Measurements from ENCODE around the gene QSER1. TPM values are rescaled to one million over a fixed set of nuclear protein-coding genes. Genes with fewer than 3 reads are reported as not detected.
A peak's percentile ranks its signal among the peaks of the same experiment; 100 is the strongest.
"Not testable (repeated sequence)": the region's sequence is repeated elsewhere in the genome, so short reads cannot be mapped to it uniquely, and the experiment has no call there.

Gene QSER1
- 17.9 and 18.2 TPM in 2 replicates for total RNA-seq

DNA sequence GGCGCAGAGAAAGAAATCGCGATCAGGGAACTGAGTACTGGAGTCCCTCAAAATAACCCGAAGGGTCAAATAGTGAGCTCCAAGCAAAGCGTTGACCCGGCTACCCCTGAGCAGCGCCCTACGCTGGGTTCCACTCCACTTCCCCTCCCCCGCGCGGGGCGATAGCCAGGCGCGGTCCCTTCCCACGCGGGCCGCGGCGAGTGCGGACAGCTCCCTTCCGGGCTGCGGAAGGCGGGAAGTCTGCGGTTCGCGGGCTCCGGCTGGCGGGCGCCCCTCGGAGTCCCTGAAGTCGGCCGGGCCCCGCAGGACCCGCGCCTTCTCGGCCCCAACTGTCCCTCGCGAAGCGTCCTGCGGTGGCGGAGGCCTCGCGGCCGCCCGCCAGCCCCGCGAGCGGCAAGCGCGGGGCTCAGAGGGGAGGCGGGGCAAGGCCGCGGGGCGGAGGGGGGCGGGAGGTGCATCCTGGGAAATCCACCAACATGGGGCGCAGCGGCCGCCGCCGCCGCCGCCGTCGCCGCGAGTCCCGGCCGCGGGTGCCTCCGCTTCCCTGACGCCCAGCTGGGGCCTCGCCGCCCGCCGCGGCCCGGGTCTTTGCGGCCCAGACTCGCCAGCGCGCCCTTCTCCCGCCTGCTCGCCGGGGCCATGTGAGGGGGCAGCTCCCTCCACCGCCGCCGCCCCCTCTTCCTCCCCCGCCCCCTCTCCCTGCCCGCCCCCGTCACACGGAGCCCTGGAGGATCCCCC is at the start of gene QSER1:
Gene QSER1, plus strand, starts transcription at position 457 of the 738 bp plus-strand sequence. CDS start 315 bp downstream, outside the sequence.
- peaks cover 7% of the 10 kb centered on the region for H3K36me3 Mint-ChIP-seq (ENCODE audit: low read depth)
- intact Hi-C loops (cut with micrococcal nuclease): loop anchor here (1.0 to 5.0 kb wide), 4 partner anchors 64 to 310 kb away; partner anchors contain the start of genes EIF3M and PRRG4
- H3K4me1 Mint-ChIP-seq (ENCODE audit: low read depth): peaks cover 23% of the 10 kb centered on the region
- peak; percentile 63 for DNase-seq (ENCODE audit: low spot score)
- peak within 1 kb of the TSS; percentile 98 for H3K4me3 Mint-ChIP-seq (ENCODE audit: low read depth)
- H3K9me3 Mint-ChIP-seq: no peaks in the 10 kb centered on the region
- H3K27me3 Mint-ChIP-seq (ENCODE audit: low read depth): peaks cover 8% of the 10 kb centered on the region
- H3K27ac Mint-ChIP-seq: peak within 1 kb of the TSS; percentile 95

- intact Hi-C loops (cut with micrococcal nuclease): loop anchor here (5.0 kb wide), 1 partner anchor 36 kb away; no protein-coding TSS in a partner anchor
- DNase-seq (ENCODE audit: low spot score): no peak
- Mint-ChIP-seq H3K4me1 (ENCODE audit: low read depth) (no peaks in the 10 kb centered on the region), H3K27ac (no peak overlapping the region), H3K27me3 (ENCODE audit: low read depth) (peaks cover 5% of the 10 kb centered on the region), H3K36me3 (ENCODE audit: low read depth) (no peaks in the 10 kb centered on the region), H3K9me3 (no peaks in the 10 kb centered on the region), H3K4me3 (ENCODE audit: low read depth) (no peak overlapping the region)
These were observed 49.1 kb upstream of the QSER1 start for GRCh38 chr11:32843544-32843943.

- Mint-ChIP-seq H3K9me3 (no peaks in the 10 kb centered on the region), H3K36me3 (ENCODE audit: low read depth) (no peaks in the 10 kb centered on the region), H3K27me3 (ENCODE audit: low read depth) (no peaks in the 10 kb centered on the region), H3K4me1 (ENCODE audit: low read depth) (peaks cover 6% of the 10 kb centered on the region), H3K27ac (no peak overlapping the region), H3K4me3 (ENCODE audit: low read depth) (no peak overlapping the region)
- no peak for DNase-seq (ENCODE audit: low spot score)
- intact Hi-C loops (cut with micrococcal nuclease): no loop called here
These were observed 45.1 kb upstream of the QSER1 start for GRCh38 chr11:32847511-32847910.

DNA sequence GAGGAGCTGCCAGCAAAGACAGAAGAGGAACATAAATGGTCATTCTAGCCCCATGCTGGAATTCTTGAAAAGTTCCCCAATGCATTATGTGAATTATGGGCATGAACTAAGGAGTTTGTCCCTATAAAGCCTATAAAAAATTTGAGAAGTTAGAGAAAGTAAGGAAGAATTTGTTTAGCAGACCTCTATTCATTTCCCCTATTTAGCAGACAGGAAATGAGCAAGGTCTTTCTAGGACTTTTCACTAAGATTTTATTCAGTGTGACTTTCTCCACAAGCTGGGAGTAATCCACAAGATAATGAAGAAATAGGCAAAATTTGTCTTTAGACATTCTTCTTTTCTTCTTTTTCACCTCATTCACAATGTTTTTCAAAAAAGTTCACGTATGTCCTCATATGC is 42.9 kb upstream of the QSER1 start:
- intact Hi-C loops (cut with micrococcal nuclease): no loop called here
- DNase-seq (ENCODE audit: low spot score): no peak
- H3K9me3 Mint-ChIP-seq: no peaks in the 10 kb centered on the region
- H3K4me3 Mint-ChIP-seq (ENCODE audit: low read depth): no peak overlapping the region
- H3K36me3 Mint-ChIP-seq (ENCODE audit: low read depth): no peaks in the 10 kb centered on the region
- H3K27me3 Mint-ChIP-seq (ENCODE audit: low read depth): no peaks in the 10 kb centered on the region
- no peak overlapping the region for H3K27ac Mint-ChIP-seq
- H3K4me1 Mint-ChIP-seq (ENCODE audit: low read depth): peaks cover 6% of the 10 kb centered on the region

DNA sequence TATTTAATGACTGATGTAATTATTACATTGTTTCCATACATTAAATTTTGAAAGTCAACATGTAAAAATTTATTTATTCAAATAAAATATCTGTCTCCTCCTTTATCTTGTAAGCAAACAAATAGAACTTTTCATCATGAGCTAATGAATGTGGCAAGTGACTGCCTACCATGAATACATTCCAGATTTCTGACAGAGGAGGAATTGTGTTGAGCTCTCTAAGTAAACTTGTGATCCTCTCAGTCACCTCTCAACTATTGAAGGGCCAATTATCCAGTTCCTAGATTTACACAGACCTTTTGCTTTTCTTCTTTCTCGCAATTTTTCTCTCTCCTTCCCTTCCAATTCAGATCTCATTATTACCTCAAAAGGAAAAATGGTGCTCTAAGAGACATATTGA is 41.4 kb upstream of the QSER1 start:
- H3K27me3 Mint-ChIP-seq (ENCODE audit: low read depth): peaks cover 3% of the 10 kb centered on the region
- no peak overlapping the region for H3K27ac Mint-ChIP-seq
- peaks cover 6% of the 10 kb centered on the region for H3K4me1 Mint-ChIP-seq (ENCODE audit: low read depth)
- no peak overlapping the region for H3K4me3 Mint-ChIP-seq (ENCODE audit: low read depth)
- no peak for DNase-seq (ENCODE audit: low spot score)
- H3K9me3 Mint-ChIP-seq: no peaks in the 10 kb centered on the region
- no peaks in the 10 kb centered on the region for H3K36me3 Mint-ChIP-seq (ENCODE audit: low read depth)
- intact Hi-C loops (cut with micrococcal nuclease): no loop called here

DNA sequence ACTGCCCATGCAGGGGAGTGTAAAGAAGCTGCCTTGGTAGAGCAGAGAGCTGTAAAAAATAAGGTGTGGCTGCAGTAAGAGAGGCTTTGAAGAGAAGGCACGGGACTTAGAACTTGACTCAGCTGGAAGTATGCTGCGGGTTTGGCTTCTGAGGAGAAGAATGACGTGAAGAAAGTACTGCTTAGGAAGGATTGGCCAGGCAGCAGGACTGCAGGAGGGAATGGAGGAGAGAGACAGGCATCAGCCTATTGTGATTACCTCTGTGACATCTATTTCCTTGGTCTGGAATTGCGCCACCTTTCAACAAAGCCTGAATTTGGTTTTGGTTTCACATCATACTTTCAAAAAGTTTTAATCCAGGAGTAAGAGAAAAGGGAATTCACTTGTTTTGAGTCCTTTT is 40.4 kb upstream of the QSER1 start:
- Mint-ChIP-seq H3K9me3 (no peaks in the 10 kb centered on the region), H3K4me3 (ENCODE audit: low read depth) (no peak overlapping the region), H3K4me1 (ENCODE audit: low read depth) (peaks cover 6% of the 10 kb centered on the region), H3K36me3 (ENCODE audit: low read depth) (no peaks in the 10 kb centered on the region), H3K27ac (no peak overlapping the region), H3K27me3 (ENCODE audit: low read depth) (peaks cover 5% of the 10 kb centered on the region)
- DNase-seq (ENCODE audit: low spot score): no peak
- intact Hi-C loops (cut with micrococcal nuclease): no loop called here

- Mint-ChIP-seq H3K4me1 (ENCODE audit: low read depth) (peaks cover 2% of the 10 kb centered on the region), H3K27me3 (ENCODE audit: low read depth) (peaks cover 13% of the 10 kb centered on the region), H3K4me3 (ENCODE audit: low read depth) (no peak overlapping the region), H3K36me3 (ENCODE audit: low read depth) (no peaks in the 10 kb centered on the region), H3K9me3 (no peaks in the 10 kb centered on the region), H3K27ac (no peak overlapping the region)
- intact Hi-C loops (cut with micrococcal nuclease): no loop called here
- no peak for DNase-seq (ENCODE audit: low spot score)
These were observed 37.0 kb upstream of the QSER1 start for GRCh38 chr11:32855601-32856000.

DNA sequence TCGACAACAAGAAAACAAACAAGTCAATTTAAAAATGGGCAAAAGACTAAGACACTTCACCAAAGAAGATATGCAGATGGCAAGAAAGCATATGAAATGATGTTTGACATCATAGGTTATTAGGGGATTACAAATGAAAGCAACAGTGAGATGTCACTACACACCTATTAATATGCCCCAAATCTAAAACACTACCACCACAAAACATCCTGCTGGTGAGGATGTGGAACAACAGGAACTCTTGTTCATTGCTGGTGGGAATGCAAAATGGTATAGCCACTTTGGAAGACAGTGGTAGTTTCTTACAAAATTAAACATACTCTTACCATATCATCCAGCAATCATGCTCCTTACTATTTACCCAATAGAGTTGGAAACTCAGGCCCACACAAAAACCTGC is 33.9 kb upstream of the QSER1 start:
- DNase-seq (ENCODE audit: low spot score): no peak
- Mint-ChIP-seq H3K27me3 (ENCODE audit: low read depth) (peaks cover 18% of the 10 kb centered on the region), H3K36me3 (ENCODE audit: low read depth) (no peaks in the 10 kb centered on the region), H3K4me3 (ENCODE audit: low read depth) (no peak overlapping the region), H3K4me1 (ENCODE audit: low read depth) (no peaks in the 10 kb centered on the region), H3K9me3 (no peaks in the 10 kb centered on the region), H3K27ac (no peak overlapping the region)
- intact Hi-C loops (cut with micrococcal nuclease): no loop called here

GRCh38 chr11:32861850-32862577 is 30.6 kb upstream of the QSER1 start:
- Mint-ChIP-seq H3K9me3 (no peaks in the 10 kb centered on the region), H3K4me3 (ENCODE audit: low read depth) (no peak overlapping the region), H3K4me1 (ENCODE audit: low read depth) (no peaks in the 10 kb centered on the region), H3K27ac (no peak overlapping the region), H3K36me3 (ENCODE audit: low read depth) (no peaks in the 10 kb centered on the region), H3K27me3 (ENCODE audit: low read depth) (peaks cover 24% of the 10 kb centered on the region)
- no peak for DNase-seq (ENCODE audit: low spot score)
- intact Hi-C loops (cut with micrococcal nuclease): no loop called here

- Mint-ChIP-seq H3K36me3 (ENCODE audit: low read depth) (no peaks in the 10 kb centered on the region), H3K9me3 (peaks cover 11% of the 10 kb centered on the region), H3K27me3 (ENCODE audit: low read depth) (peaks cover 25% of the 10 kb centered on the region), H3K4me1 (ENCODE audit: low read depth) (no peaks in the 10 kb centered on the region), H3K27ac (no peak overlapping the region), H3K4me3 (ENCODE audit: low read depth) (no peak overlapping the region)
- DNase-seq (ENCODE audit: low spot score): no peak
- intact Hi-C loops (cut with micrococcal nuclease): no loop called here
These were observed 28.1 kb upstream of the QSER1 start for GRCh38 chr11:32864555-32864954.

GRCh38 chr11:32868752-32869151 is 23.9 kb upstream of the QSER1 start:
- H3K4me1 Mint-ChIP-seq (ENCODE audit: low read depth); H3K36me3 Mint-ChIP-seq (ENCODE audit: low read depth); H3K4me3 Mint-ChIP-seq (ENCODE audit: low read depth); DNase-seq (ENCODE audit: low spot score); intact Hi-C loops (cut with micrococcal nuclease); H3K27ac Mint-ChIP-seq: not testable (repeated sequence)
- Mint-ChIP-seq H3K27me3 (ENCODE audit: low read depth) (peaks cover 29% of the 10 kb centered on the region), H3K9me3 (peaks cover 11% of the 10 kb centered on the region)

- H3K36me3 Mint-ChIP-seq (ENCODE audit: low read depth): no peaks in the 10 kb centered on the region
- H3K27ac Mint-ChIP-seq: no peak overlapping the region
- intact Hi-C loops (cut with micrococcal nuclease): no loop called here
- H3K4me1 Mint-ChIP-seq (ENCODE audit: low read depth): no peaks in the 10 kb centered on the region
- H3K4me3 Mint-ChIP-seq (ENCODE audit: low read depth): no peak overlapping the region
- H3K9me3 Mint-ChIP-seq: peaks cover 11% of the 10 kb centered on the region
- no peak for DNase-seq (ENCODE audit: low spot score)
- H3K27me3 Mint-ChIP-seq (ENCODE audit: low read depth): peaks cover 36% of the 10 kb centered on the region
These were observed 21.9 kb upstream of the QSER1 start for GRCh38 chr11:32870676-32871075.

- intact Hi-C loops (cut with micrococcal nuclease): no loop called here
- no peaks in the 10 kb centered on the region for H3K9me3 Mint-ChIP-seq
- H3K4me1 Mint-ChIP-seq (ENCODE audit: low read depth): no peaks in the 10 kb centered on the region
- peaks cover 29% of the 10 kb centered on the region for H3K27me3 Mint-ChIP-seq (ENCODE audit: low read depth)
- no peak overlapping the region for H3K4me3 Mint-ChIP-seq (ENCODE audit: low read depth)
- H3K27ac Mint-ChIP-seq: no peak overlapping the region
- no peaks in the 10 kb centered on the region for H3K36me3 Mint-ChIP-seq (ENCODE audit: low read depth)
- no peak for DNase-seq (ENCODE audit: low spot score)
These were observed 18.5 kb upstream of the QSER1 start for GRCh38 chr11:32874132-32874531.

All from activated T-helper 2 cell treated with anti-CD3 and anti-CD28 coated beads, Interferon-gamma antibody, Interleukin-2, Interleukin-4, amounts not matched to agents 10 μg/mL and 5 μg/mL and 100 μg/mL, durations not matched to agents 14 hours and 24 hours and 36 hours (primary cell).